K562 (cell line): Measurements from ENCODE around the gene FBXO21. TPM values are rescaled to one million over a fixed set of nuclear protein-coding genes. Genes with fewer than 3 reads are reported as not detected.

ENCODE experiments used
- ATAC-seq: fragments of 200-7000 bp; cut with Tn5 transposase; 3 replicates; pipeline ENCODE4 v1.9.1; 2020; ENCODE audit warnings: moderate library complexity
- BruUV-seq: library from RNA; stranded (reverse); fragments of 400-500 nt; replicated peaks from 2 replicates; lab custom pipeline; 2021; lab: Mats Ljungman, UMichigan
- CTCF ChIA-PET: fragments of 300-600 bp; formaldehyde crosslinking; extraction: SDS; loops from one replicate; lab custom pipeline; 2021; ENCODE audit warnings: low intra/inter-chr PET ratio; lab: Yijun Ruan, JAX
- POLR2A ChIA-PET: fragments of 300-600, 350-650 bp; sonication (Branson Sonifier 250); formaldehyde crosslinking; extraction: SDS; loops from one replicate; lab custom pipeline; 2021; ENCODE audit warnings: antibody characterized with exemption, inconsistent platforms; lab: Yijun Ruan, JAX
- DNase-seq, 4 experiments: peaks; one replicate each; pipeline versions ENCODE4 v3.0.0 to v3.0.0-alpha.2; 2011 to 2018; ENCODE audit warnings: low spot score in 3 of 4, mixed read lengths in 3 of 4; ENCODE audit errors: extremely low read depth in 1 of 4
- FAIRE-seq: peaks from 2 replicates; lab custom pipeline; 2011; peaks lifted over from hg19 to GRCh38; lab: Jason Lieb, UNC
- H2AFZ ChIP-seq: 2 replicates; pipeline ENCODE4 v1.6.0; 2011; ENCODE audit warnings: low read depth, low read length, control low read depth, inconsistent platforms
- H3K27ac ChIP-seq: fragments of 200-600 bp; 3 replicates; pipeline ENCODE4 v1.8.0; 2011; ENCODE audit warnings: low read depth, mild to moderate bottlenecking, control low read depth, inconsistent platforms, low read length, moderate library complexity, mixed read lengths; ENCODE audit errors: extremely low read depth
- H3K27me3 ChIP-seq, 2 experiments: fragments of 300-600 bp in 1 of 2; 2 replicates in 1 of 2; 3 replicates in 1 of 2; pipeline versions ENCODE4 v1.6.0 to v1.8.0; 2011; ENCODE audit warnings: inconsistent platforms in 2 of 2, low read length in 2 of 2, mild to moderate bottlenecking in 1 of 2, mixed read lengths in 1 of 2, moderate library complexity in 1 of 2; ENCODE audit not compliant: control insufficient read depth in 2 of 2, insufficient read depth in 2 of 2
- H3K36me3 ChIP-seq: fragments of 300-600 bp; 3 replicates; pipeline ENCODE4 v1.8.0; 2011; ENCODE audit warnings: mild to moderate bottlenecking, low read length, inconsistent platforms; ENCODE audit not compliant: control insufficient read depth, insufficient read depth
- H3K4me1 ChIP-seq, 2 experiments: fragments of 200-600 bp in 1 of 2; replicated peaks in 1 of 2; 2 replicates in 1 of 2; 3 replicates in 1 of 2; pipeline versions ENCODE4 v1.5.1 to v1.8.0; 2011; ENCODE audit warnings: inconsistent platforms in 2 of 2, low read length in 2 of 2, mild to moderate bottlenecking in 1 of 2, mixed read lengths in 1 of 2, moderate library complexity in 1 of 2; ENCODE audit not compliant: control insufficient read depth in 2 of 2, insufficient read depth in 2 of 2
- H3K4me2 ChIP-seq: 2 replicates; pipeline ENCODE4 v1.6.1; 2011; ENCODE audit warnings: low read length, control low read depth, inconsistent platforms, mixed read lengths; ENCODE audit not compliant: insufficient read depth
- H3K4me3 ChIP-seq: fragments of 200-600 bp; sonication (generic), shearing (Covaris generic); 2 replicates; pipeline ENCODE4 v1.5.1; 2016; ENCODE audit warnings: control low read depth, inconsistent platforms
- H3K79me2 ChIP-seq: fragments of 200-600 bp; 3 replicates; pipeline ENCODE4 v1.8.0; 2011; ENCODE audit warnings: low read length, inconsistent platforms; ENCODE audit not compliant: control insufficient read depth, insufficient read depth
- H3K9ac ChIP-seq, 2 experiments: 2 replicates each; pipeline versions ENCODE4 v1.6.0 to v1.6.1; 2011; ENCODE audit warnings: low read depth in 2 of 2, low read length in 2 of 2, control low read depth in 1 of 2, inconsistent platforms in 1 of 2, mild to moderate bottlenecking in 1 of 2, mixed read lengths in 1 of 2; ENCODE audit not compliant: insufficient read depth in 1 of 2
- H3K9me1 ChIP-seq: one replicate; pipeline ENCODE4 v1.6.0; 2011; ENCODE audit warnings: inconsistent platforms, mild to moderate bottlenecking, low read length, moderate library complexity; ENCODE audit not compliant: control insufficient read depth, insufficient read depth
- H3K9me3 ChIP-seq: replicated peaks from 2 replicates; pipeline ENCODE4 v1.5.1; 2011; ENCODE audit warnings: low read depth, low read length, inconsistent platforms; ENCODE audit not compliant: control insufficient read depth, insufficient read depth
- H4K20me1 ChIP-seq: replicated peaks from 2 replicates; pipeline ENCODE4 v1.6.1; 2011; ENCODE audit warnings: low read length, inconsistent platforms, mixed read lengths; ENCODE audit not compliant: control insufficient read depth, insufficient read depth
- IRF2 ChIP-seq: sonication (generic); formaldehyde crosslinking; IDR thresholded peaks from 2 replicates; pipeline ENCODE4 v1.8.1; 2022; ENCODE audit warnings: mild to moderate bottlenecking, missing genetic modification reagents
- KAT8 ChIP-seq: fragments of 450-650 bp; IDR thresholded peaks from 2 replicates; pipeline ENCODE4 v1.6.1; 2016; ENCODE audit warnings: low read depth, mild to moderate bottlenecking
- TAF1 ChIP-seq: IDR thresholded peaks from 2 replicates; pipeline ENCODE4 v1.6.1; 2011; ENCODE audit warnings: mild to moderate bottlenecking, low read length, moderate library complexity; ENCODE audit not compliant: insufficient read depth, control insufficient read depth, severe bottlenecking; ENCODE audit errors: extremely low read depth
- WGBS: fragments of 100-300 bp; shearing (Covaris generic); methylation state at CpG from one replicate; pipeline ENCODE4 v1.1.6; 2016; ENCODE audit warnings: low coverage, mixed read lengths; ENCODE audit not compliant: insufficient coverage; ENCODE audit errors: missing lambda C conversion rate; 5-methylcytosine and 5-hydroxymethylcytosine counted together
- in situ Hi-C: fragments of 300-500 bp; cut with MboI; formaldehyde crosslinking; loops from 4 replicates; pipeline ENCODE4 v1.15.0; 2018; ENCODE audit warnings: inconsistent platforms, mixed read lengths
- intact Hi-C: fragments of 100-400 bp; cut with micrococcal nuclease; formaldehyde crosslinking; loops from 2 replicates; pipeline ENCODE4 v1.14.2; 2022
- polyA plus RNA-seq, 8 experiments: library from polyadenylated mRNA; depleted of rRNA in 4 of 8; stranded (reverse) in 5 of 8; unstranded in 3 of 8; fragments of >200 nt; fragmentation: Nextera tagmentation in 2 of 8; fragmentation: Illumina TruSeq in 1 of 8; extraction: Ambion mirVana in 2 of 8; extraction: Trizol in 1 of 8; gene quantifications; 2 replicates each; pipeline versions ENCODE4 v1.2.1 to v1.2.3, GENCODE V29; 2011 to 2014; ENCODE audit warnings: inconsistent platforms in 1 of 8, missing spikeins in 1 of 8
- total RNA-seq, 7 experiments: library from RNA; depleted of rRNA in 6 of 7; stranded (reverse); fragments of >200 nt in 6 of 7; fragmentation: Illumina TruSeq in 2 of 7; extraction: Trizol in 2 of 7; gene quantifications; 2 replicates each; pipeline versions ENCODE4 v1.2.1 to v1.2.3, GENCODE V29; 2011 to 2021; ENCODE audit warnings: low replicate concordance in 1 of 7
- TF ChIP-seq, protein P1 (sequence below): fragments of 450-650 bp; IDR thresholded peaks from 2 replicates; pipeline ENCODE4 v1.6.1; 2016

The FBXO21 gene
- total and polyA plus RNA-seq, 9 of the 15 experiments (the other 6 are each of a cell fraction or from before 2014, with no cell fraction given), result 3.0 to 50.9 (median 9.1) TPM

DNA sequence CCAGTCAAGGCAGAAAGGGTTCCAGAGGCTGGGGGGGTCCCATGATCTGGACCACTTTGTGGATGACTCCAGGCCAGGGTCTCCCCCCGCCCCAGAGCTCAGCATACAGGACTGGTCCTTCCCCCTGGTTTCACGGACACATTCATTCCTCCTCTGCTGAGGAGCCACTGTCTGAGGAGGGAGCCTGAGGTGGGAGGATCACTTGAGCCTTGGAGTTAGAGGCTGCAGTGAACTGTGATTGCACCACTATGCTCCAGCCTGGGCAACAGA is 97.8 kb downstream of the FBXO21 start:
- peaks cover 9 to 21% of the 10 kb centered on the region in 2 experiments; a peak in 4 of 5 replicates for H3K4me1 ChIP-seq
- H3K27me3 ChIP-seq, result no peaks in the 10 kb centered on the region
- WGBS, result 79% methylated on average over 2 of the region's 2 CpGs
- ChIA-PET POLR2A (interaction anchor here (1.0 kb wide), 1 partner anchor 50 kb away, joined by 3 read pairs; no protein-coding TSS in a partner anchor), CTCF (no interaction called here)
- H3K9me3 ChIP-seq, result no peaks in the 10 kb centered on the region
- H3K27ac ChIP-seq, result no peak overlapping the region
- H3K79me2 ChIP-seq, result peaks cover 33% of the 10 kb centered on the region
- no peak overlapping the region for H3K4me2 ChIP-seq
- H4K20me1 ChIP-seq, result peaks cover 5% of the 10 kb centered on the region
- intact Hi-C loops, result no loop called here
- no TSS peak for BruUV-seq
- TF ChIP-seq TAF1 (no peak), IRF2 (CRISPR knock-in tag) (no peak), KAT8 (no peak)
- TF ChIP-seq, protein P1, sequence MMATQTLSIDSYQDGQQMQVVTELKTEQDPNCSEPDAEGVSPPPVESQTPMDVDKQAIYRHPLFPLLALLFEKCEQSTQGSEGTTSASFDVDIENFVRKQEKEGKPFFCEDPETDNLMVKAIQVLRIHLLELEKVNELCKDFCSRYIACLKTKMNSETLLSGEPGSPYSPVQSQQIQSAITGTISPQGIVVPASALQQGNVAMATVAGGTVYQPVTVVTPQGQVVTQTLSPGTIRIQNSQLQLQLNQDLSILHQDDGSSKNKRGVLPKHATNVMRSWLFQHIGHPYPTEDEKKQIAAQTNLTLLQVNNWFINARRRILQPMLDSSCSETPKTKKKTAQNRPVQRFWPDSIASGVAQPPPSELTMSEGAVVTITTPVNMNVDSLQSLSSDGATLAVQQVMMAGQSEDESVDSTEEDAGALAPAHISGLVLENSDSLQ, result no peak
- no peak for ATAC-seq
- no peak overlapping the region for H3K9ac ChIP-seq
- H3K4me3 ChIP-seq, result no peak overlapping the region
- H3K9me1 ChIP-seq, result no peaks in the 10 kb centered on the region
- H3K36me3 ChIP-seq, result no peaks in the 10 kb centered on the region
- in situ Hi-C loops, result no loop called here
- no peak for DNase-seq
- FAIRE-seq, result no peak
- H2AFZ ChIP-seq, result no peak overlapping the region

Other genes starting within 250 kb of the FBXO21 start
- gene TESC, start 91.1 kb downstream of the FBXO21 start, total RNA-seq (2014; rRNA removed), result 25.2 and 30.4 TPM in 2 replicates
- gene TESC, start 91.1 kb downstream of the FBXO21 start, total RNA-seq (2014; rRNA removed; fragmentation: Illumina TruSeq; extraction: Trizol), result 11.5 and 13.4 TPM in 2 replicates
- gene TESC, start 91.1 kb downstream of the FBXO21 start, total RNA-seq (2015; rRNA removed; fragmentation: Illumina TruSeq; extraction: Trizol), result 11.6 and 12.6 TPM in 2 replicates
- 28.9 and 31.6 TPM in 2 replicates for gene TESC, start 91.1 kb downstream of the FBXO21 start, total RNA-seq (2021)
- 21.7 and 25.3 TPM in 2 replicates for gene TESC, start 91.1 kb downstream of the FBXO21 start, polyA plus RNA-seq (2011; rRNA removed)
- gene TESC, start 91.1 kb downstream of the FBXO21 start, polyA plus RNA-seq (2014; fragmentation: Illumina TruSeq; extraction: Trizol), result 17.8 and 20.7 TPM in 2 replicates
- 1 to 10 TPM in 1 of 2 experiments, under 1 TPM in 1; 0.96 to 2.0 TPM for gene TESC, start 91.1 kb downstream of the FBXO21 start, polyA plus RNA-seq (2014; fragmentation: Nextera tagmentation; extraction: Ambion mirVana)
- 31.8 and 32.9 TPM in 2 replicates for gene TESC, start 91.1 kb downstream of the FBXO21 start, polyA plus RNA-seq (2014; rRNA removed)
- gene NOS1, start 171.2 kb upstream of the FBXO21 start, total RNA-seq (2014; rRNA removed), result not detected in 2 replicates
- gene NOS1, start 171.2 kb upstream of the FBXO21 start, total RNA-seq (2014; rRNA removed; fragmentation: Illumina TruSeq; extraction: Trizol), result not detected in 2 replicates
- not detected in 2 replicates for gene NOS1, start 171.2 kb upstream of the FBXO21 start, total RNA-seq (2015; rRNA removed; fragmentation: Illumina TruSeq; extraction: Trizol)
- 0.02 TPM in 1 of 2 replicates, not detected in the other for gene NOS1, start 171.2 kb upstream of the FBXO21 start, total RNA-seq (2021)
- gene NOS1, start 171.2 kb upstream of the FBXO21 start, polyA plus RNA-seq (2011; rRNA removed), result not detected in 2 replicates
- not detected in 2 replicates for gene NOS1, start 171.2 kb upstream of the FBXO21 start, polyA plus RNA-seq (2014; fragmentation: Illumina TruSeq; extraction: Trizol)
- not detected for gene NOS1, start 171.2 kb upstream of the FBXO21 start, polyA plus RNA-seq (2014; fragmentation: Nextera tagmentation; extraction: Ambion mirVana)
- gene NOS1, start 171.2 kb upstream of the FBXO21 start, polyA plus RNA-seq (2014; rRNA removed), result not detected in 2 replicates